Testis (tissue), 2 donors: ENCODE results near the gene ETFDH.

ENCODE experiments used
- CTCF ChIP-seq, 3 experiments: fragments of 450-650 bp in 2 of 3; fragments of 200-600 bp in 1 of 3; sonication (generic) in 1 of 3; IDR thresholded peaks; one replicate each; pipeline ENCODE4 v1.5.1; 2016 to 2019; ENCODE audit warnings: antibody characterized with exemption in 3 of 3, mild to moderate bottlenecking in 2 of 3, moderate library complexity in 1 of 3
- POLR2A ChIP-seq: fragments of 450-650 bp; IDR thresholded peaks from one replicate; pipeline ENCODE4 v1.6.1; 2017; ENCODE audit warnings: antibody characterized with exemption, mild to moderate bottlenecking, moderate library complexity

- no peak for TF ChIP-seq CTCF (IDR thresholded peaks at IDR 0.05)
- TF ChIP-seq POLR2A = no peak
Observed at GRCh38 chr4:158666892-158667291, 5.2 kb upstream of the ETFDH start.
